Lung (tissue), 12 donors: ENCODE results near the gene IFT25. TPM values are rescaled to one million over a fixed set of nuclear protein-coding genes. Genes with fewer than 3 reads are reported as not detected.

Source experiments
- ATAC-seq: fragments of 200-7000 bp; cut with Tn5 transposase; one replicate; pipeline ENCODE4 v1.9.1; 2020; ENCODE audit warnings: moderate number of reproducible peaks; ENCODE audit not compliant: insufficient read depth, low FRiP score
- DNase-seq, 3 donors: peaks; one replicate each; pipeline ENCODE4 v3.0.0-alpha.2; 2013 to 2017
- H3K27ac ChIP-seq, 2 donors: one replicate each; pipeline ENCODE4 v1.5.1; 2013; ENCODE audit warnings: mild to moderate bottlenecking in 2 of 2, moderate library complexity in 2 of 2, control low read depth in 1 of 2, inconsistent platforms in 1 of 2, low read depth in 1 of 2, low read length in 1 of 2
- H3K27me3 ChIP-seq, 3 donors: one replicate each; pipeline ENCODE4 v1.5.1; 2013; ENCODE audit warnings: low read length in 2 of 3; ENCODE audit not compliant: control insufficient read depth in 3 of 3, insufficient read depth in 3 of 3
- H3K36me3 ChIP-seq, 4 donors: one replicate each; pipeline ENCODE4 v1.5.1; 2013; ENCODE audit warnings: low read length in 4 of 4, mild to moderate bottlenecking in 1 of 4, moderate library complexity in 1 of 4; ENCODE audit not compliant: control insufficient read depth in 4 of 4, insufficient read depth in 4 of 4
- H3K4me1 ChIP-seq, 5 donors: one replicate each; pipeline ENCODE4 v1.5.1; 2013; ENCODE audit warnings: low read length in 5 of 5, mild to moderate bottlenecking in 2 of 5, moderate library complexity in 1 of 5; ENCODE audit not compliant: control insufficient read depth in 5 of 5, insufficient read depth in 5 of 5
- H3K4me3 ChIP-seq: one replicate; pipeline ENCODE4 v1.5.1; 2013; ENCODE audit warnings: mild to moderate bottlenecking, control low read depth, moderate library complexity
- H3K9ac ChIP-seq, 2 donors: one replicate each; pipeline ENCODE4 v1.5.1; 2013; ENCODE audit warnings: low read length in 2 of 2, control low read depth in 1 of 2; ENCODE audit not compliant: insufficient read depth in 1 of 2
- H3K9me3 ChIP-seq, 4 donors: one replicate each; pipeline ENCODE4 v1.5.1; 2013; ENCODE audit warnings: low read length in 3 of 4, mild to moderate bottlenecking in 1 of 4, moderate library complexity in 1 of 4; ENCODE audit not compliant: control insufficient read depth in 4 of 4, insufficient read depth in 3 of 4
- CTCF ChIP-seq: IDR thresholded peaks from 2 replicates; pipeline ENCODE4 v1.5.1; 2012; ENCODE audit warnings: mild to moderate bottlenecking; ENCODE audit errors: control extremely low read depth, extremely low read depth
- WGBS, 2 donors: extraction: QIAGEN DNeasy Blood & Tissue Kit; methylation state at CpG; one replicate each; pipeline ENCODE4 v1.1.7; 2013; 5-methylcytosine and 5-hydroxymethylcytosine counted together
- polyA plus RNA-seq, 2 donors: library from polyadenylated mRNA; stranded (reverse); fragments of 200-250 nt; gene quantifications; one replicate each; pipeline ENCODE4 v1.2.1, GENCODE V29; 2013
- total RNA-seq, 2 donors: library from RNA; depleted of rRNA in 1 of 2; stranded (reverse); fragments of >200 nt in 1 of 2; gene quantifications; one replicate each; pipeline ENCODE4 v1.2.1, GENCODE V29; 2014 to 2021
- donor health status: control.
- donor health status: control.
- donor health status: Bipolar disorder and iron deficiency.
- donor health status: healthy.
- donor health status: DM: yes; HTN: yes; CAD: no.

The IFT25 gene
- total and polyA plus RNA-seq, 4 donors, result 18.2 to 46.1 (median 31.6) TPM

- Histone ChIP-seq H3K27ac (peak within 1 kb of the TSS; percentile 86 to 94), H3K27me3 (no peaks in the 10 kb centered on the region), H3K36me3 (peaks cover 0 to 4% (median 0%) of the 10 kb centered on the region in 4 donors), H3K4me1 (peaks cover 5 to 25% (median 10%) of the 10 kb centered on the region in 5 donors), H3K9ac (peak within 1 kb of the TSS; percentile 60 to 81), H3K9me3 (no peaks in the 10 kb centered on the region), H3K4me3 (peak within 1 kb of the TSS; percentile 86)
- WGBS, 2 donors, result 2% methylated on average over 27 to 58 of the region's 58 CpGs
- ATAC-seq (peak; percentile 85), DNase-seq (no peak)
- TF ChIP-seq CTCF, result no peak
These were observed 1.0 kb upstream of the IFT25 start, which contains the start of gene LRRC42 for GRCh38 chr1:53946252-53947171. Gene LRRC42, plus strand, starts transcription at chr1:53946350. Its CDS starts 5,650 bp downstream, at chr1:53952000.

GRCh38 chr1:53945183-53945432 lies 391 bp downstream of the IFT25 start:
- no peaks in the 10 kb centered on the region for H3K27me3 ChIP-seq
- peak; percentile 2 for ATAC-seq
- WGBS, 2 donors, result 0% methylated on average over 16 of the region's 16 CpGs
- peak overlapping the region; percentile 86 to 94 for H3K27ac ChIP-seq
- H3K36me3 ChIP-seq, result peaks cover 0 to under 1% (median 0%) of the 10 kb centered on the region in 4 donors
- peak overlapping the region; percentile 60 to 81 for H3K9ac ChIP-seq
- peak overlapping the region; percentile 86 for H3K4me3 ChIP-seq
- DNase-seq, result no peak
- peaks cover 5 to 25% (median 10%) of the 10 kb centered on the region in 5 donors for H3K4me1 ChIP-seq
- H3K9me3 ChIP-seq, result no peaks in the 10 kb centered on the region
- TF ChIP-seq CTCF, result no peak

- no peak for TF ChIP-seq CTCF
- Histone ChIP-seq H3K36me3 (peaks cover 0 to 2% (median 0%) of the 10 kb centered on the region in 4 donors), H3K9me3 (no peaks in the 10 kb centered on the region), H3K27me3 (no peaks in the 10 kb centered on the region), H3K9ac (peak overlapping the region; percentile 60 to 81), H3K4me1 (peaks cover 5 to 25% (median 10%) of the 10 kb centered on the region in 5 donors), H3K4me3 (peak overlapping the region; percentile 86), H3K27ac (peak overlapping the region; percentile 86 to 94)
- ATAC-seq, result no peak
- WGBS, 2 donors, result 61 to 63% methylated on average over 20 of the region's 20 CpGs
- no peak for DNase-seq
These were observed 873 bp downstream of the IFT25 start for GRCh38 chr1:53944469-53945182.
